Breast epithelium (tissue), 3 donors: Measurements from ENCODE around the gene LGALS8.

Experiments
- POLR2A ChIP-seq: fragments of 450-650 bp; IDR thresholded peaks from one replicate; pipeline ENCODE4 v1.6.1; 2016; ENCODE audit warnings: antibody characterized with exemption, mild to moderate bottlenecking, moderate library complexity
- POLR2AphosphoS5 ChIP-seq, 3 donors: sonication (generic); formaldehyde crosslinking; IDR thresholded peaks; one replicate each; pipeline ENCODE4 v1.6.1; 2017; ENCODE audit warnings: antibody characterized with exemption in 3 of 3
- TF ChIP-seq, protein P1 (sequence below), 3 donors: fragments of 450-650 bp; IDR thresholded peaks; one replicate each; pipeline ENCODE4 v1.5.1; 2016 to 2017; ENCODE audit warnings: antibody characterized with exemption in 3 of 3, mild to moderate bottlenecking in 3 of 3, moderate library complexity in 3 of 3

DNA sequence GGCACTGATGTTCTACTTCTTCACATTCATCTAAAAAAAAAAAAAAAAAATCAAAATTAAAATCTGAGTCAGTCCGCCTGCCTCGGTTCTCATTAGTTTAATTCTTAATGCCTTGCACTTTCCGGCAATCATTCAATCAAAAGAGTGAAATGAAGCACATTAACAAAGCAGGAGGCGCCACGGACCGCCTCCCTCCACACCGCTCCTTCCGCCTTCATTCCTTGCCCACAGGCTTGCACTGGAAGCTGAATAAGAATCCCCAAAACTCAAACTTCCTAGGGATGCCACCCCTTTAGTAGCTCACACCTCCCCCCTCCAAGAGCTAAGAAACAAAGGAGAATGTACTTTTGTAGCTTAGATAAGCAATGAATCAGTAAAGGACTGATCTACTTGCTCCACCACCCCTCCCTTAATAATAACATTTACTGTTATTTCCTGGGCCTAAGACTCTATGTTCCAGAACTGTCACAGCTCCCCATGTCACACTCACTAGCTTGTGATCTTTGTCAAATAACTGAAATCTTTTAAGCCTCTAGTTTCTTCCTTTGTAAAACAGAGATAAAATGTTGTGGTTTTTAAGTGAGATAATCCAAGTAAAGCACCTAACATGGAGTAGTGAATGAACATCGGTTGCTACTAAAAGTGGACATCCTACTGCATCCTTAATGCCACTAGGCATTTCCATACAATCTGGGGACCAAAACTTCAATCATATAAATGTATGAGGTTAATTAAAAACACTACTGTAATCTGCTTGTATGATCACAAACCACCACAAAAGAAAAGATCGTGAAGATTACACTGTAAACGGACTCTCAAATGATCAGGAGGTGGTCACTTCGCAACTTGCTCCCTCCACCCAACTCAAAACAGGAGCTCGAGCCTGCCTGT, 27.4 kb downstream of the LGALS8 start:
- TF ChIP-seq, protein P1, sequence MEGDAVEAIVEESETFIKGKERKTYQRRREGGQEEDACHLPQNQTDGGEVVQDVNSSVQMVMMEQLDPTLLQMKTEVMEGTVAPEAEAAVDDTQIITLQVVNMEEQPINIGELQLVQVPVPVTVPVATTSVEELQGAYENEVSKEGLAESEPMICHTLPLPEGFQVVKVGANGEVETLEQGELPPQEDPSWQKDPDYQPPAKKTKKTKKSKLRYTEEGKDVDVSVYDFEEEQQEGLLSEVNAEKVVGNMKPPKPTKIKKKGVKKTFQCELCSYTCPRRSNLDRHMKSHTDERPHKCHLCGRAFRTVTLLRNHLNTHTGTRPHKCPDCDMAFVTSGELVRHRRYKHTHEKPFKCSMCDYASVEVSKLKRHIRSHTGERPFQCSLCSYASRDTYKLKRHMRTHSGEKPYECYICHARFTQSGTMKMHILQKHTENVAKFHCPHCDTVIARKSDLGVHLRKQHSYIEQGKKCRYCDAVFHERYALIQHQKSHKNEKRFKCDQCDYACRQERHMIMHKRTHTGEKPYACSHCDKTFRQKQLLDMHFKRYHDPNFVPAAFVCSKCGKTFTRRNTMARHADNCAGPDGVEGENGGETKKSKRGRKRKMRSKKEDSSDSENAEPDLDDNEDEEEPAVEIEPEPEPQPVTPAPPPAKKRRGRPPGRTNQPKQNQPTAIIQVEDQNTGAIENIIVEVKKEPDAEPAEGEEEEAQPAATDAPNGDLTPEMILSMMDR (IDR thresholded peaks at IDR 0.05), result no peak
- TF ChIP-seq POLR2A, result no peak
- no peak for TF ChIP-seq POLR2AphosphoS5 (IDR thresholded peaks at IDR 0.05)
